Adrenal gland (tissue), 12 donors: ENCODE data around the gene ZNF410. TPM values are rescaled to one million over a fixed set of nuclear protein-coding genes. Genes with fewer than 3 reads are reported as not detected.

Source experiments
- DNase-seq, 7 donors: peaks; one replicate each; pipeline ENCODE4 v3.0.0-alpha.2; 2019 to 2020
- H3K27ac ChIP-seq, 5 donors: fragments of 200-600 bp; sonication (generic) in 4 of 5; 1 replicate in 3 of 5; 2 replicates in 2 of 5; pipeline versions ENCODE4 v1.5.1 to v1.8.0; 2016 to 2020; ENCODE audit warnings: mild to moderate bottlenecking in 1 of 5
- H3K27me3 ChIP-seq: fragments of 200-600 bp; 2 replicates; pipeline ENCODE4 v1.8.0; 2021
- H3K36me3 ChIP-seq, 2 donors: fragments of 200-600 bp; replicated peaks in 1 of 2; 1 replicate in 1 of 2; 2 replicates in 1 of 2; pipeline versions ENCODE4 v1.5.1 to v1.8.0; 2018 to 2022
- H3K4me1 ChIP-seq, 2 donors: fragments of 200-600 bp; replicated peaks in 1 of 2; 1 replicate in 1 of 2; 2 replicates in 1 of 2; pipeline versions ENCODE4 v1.5.1 to v1.8.0; 2018 to 2021
- H3K4me3 ChIP-seq, 4 donors: fragments of 200-600 bp; sonication (generic) in 3 of 4; one replicate each; pipeline ENCODE4 v1.5.1; 2016 to 2018
- H3K9me3 ChIP-seq, 3 donors: fragments of 200-600 bp; sonication (generic) in 1 of 3; replicated peaks in 1 of 3; 1 replicate in 2 of 3; 2 replicates in 1 of 3; pipeline versions ENCODE4 v1.5.1 to v1.8.0; 2016 to 2021
- POLR2A ChIP-seq, 2 donors: fragments of 450-650 bp; IDR thresholded peaks; one replicate each; pipeline ENCODE4 v1.6.1; 2017; ENCODE audit warnings: antibody characterized with exemption in 2 of 2, mild to moderate bottlenecking in 2 of 2, moderate library complexity in 1 of 2
- WGBS, 4 donors: extraction: QIAGEN DNeasy Blood & Tissue Kit in 2 of 4; methylation state at CpG; one replicate each; pipeline versions ENCODE4 v1.1.5 to v1.1.7; 2013 to 2017; 5-methylcytosine and 5-hydroxymethylcytosine counted together
- intact Hi-C, 2 donors: fragments of 100-400 bp; cut with DNase I; formaldehyde crosslinking; loops; one replicate each; pipeline versions ENCODE4 v1.14.1 to v1.15.0; 2022 to 2023
- polyA plus RNA-seq, 3 donors: library from polyadenylated mRNA; stranded (reverse); fragments of 200-250 nt in 2 of 3; fragments of 350-450 nt in 1 of 3; fragmentation: Illumina TruSeq in 1 of 3; extraction: RNeasy Lipid Tissue Mini Kit (QIAGEN cat#74804) in 1 of 3; gene quantifications; one replicate each; pipeline ENCODE4 v1.2.3, GENCODE V29; 2013 to 2014
- total RNA-seq, 9 donors: library from RNA; depleted of rRNA in 4 of 9; stranded (reverse); fragments of >200 nt in 4 of 9; fragments of 120-200 nt in 1 of 9; fragmentation: NEBNext Ultra II Directional in 1 of 9; extraction: Animal tissue kit (Norgen Biotek cat#: 25700) in 1 of 9; gene quantifications; one replicate each; pipeline versions ENCODE4 v1.1.0 to v1.2.4, GENCODE V29; 2013 to 2023
- TF ChIP-seq, protein P1 (sequence below), 6 experiments: fragments of 450-650 bp in 4 of 6; fragments of 200-600 bp in 2 of 6; sonication (generic) in 1 of 6; IDR thresholded peaks; 1 replicate in 5 of 6; 2 replicates in 1 of 6; pipeline versions ENCODE4 v1.5.1 to v1.8.0; 2016 to 2021; ENCODE audit warnings: antibody characterized with exemption in 6 of 6, mild to moderate bottlenecking in 2 of 6, moderate library complexity in 1 of 6
- donor health status: healthy with polysubstance abuse.
- donor health status: Bipolar disorder and iron deficiency.
- donor health status: DM: yes; HTN: yes; CAD: no.
- donor health status: DM: no; HTN: no; CAD: no.
- donor health status: DM: no; HTN: no; CAD: no.
- donor health status: DM: yes; HTN: yes; CAD: no.

ZNF410 gene
- total and polyA plus RNA-seq, 12 donors: 30.6 to 79.5 (median 56.8) TPM

DNA sequence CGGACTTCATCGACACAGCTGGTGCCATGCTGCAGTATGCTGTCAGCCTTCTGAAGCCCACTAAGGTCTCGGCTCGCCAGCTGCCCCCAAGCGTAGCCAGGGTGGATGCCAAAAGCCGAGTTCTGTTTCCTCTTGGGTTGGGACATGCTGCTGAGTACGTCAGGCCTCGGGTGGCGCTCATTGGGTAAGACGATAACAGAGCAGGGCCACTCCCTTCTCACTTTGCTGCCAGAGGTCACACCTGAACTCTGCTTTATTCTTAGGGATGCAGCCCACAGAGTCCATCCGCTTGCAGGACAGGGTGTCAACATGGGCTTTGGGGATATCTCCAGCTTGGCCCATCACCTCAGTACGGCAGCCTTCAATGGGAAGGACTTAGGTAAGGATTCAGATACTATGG is 74.5 kb downstream of the ZNF410 start:
- DNase-seq: no peak
- no peak overlapping the region for H3K27ac ChIP-seq
- TF ChIP-seq POLR2A (IDR thresholded peaks at IDR 0.05): no peak
- TF ChIP-seq, protein P1, sequence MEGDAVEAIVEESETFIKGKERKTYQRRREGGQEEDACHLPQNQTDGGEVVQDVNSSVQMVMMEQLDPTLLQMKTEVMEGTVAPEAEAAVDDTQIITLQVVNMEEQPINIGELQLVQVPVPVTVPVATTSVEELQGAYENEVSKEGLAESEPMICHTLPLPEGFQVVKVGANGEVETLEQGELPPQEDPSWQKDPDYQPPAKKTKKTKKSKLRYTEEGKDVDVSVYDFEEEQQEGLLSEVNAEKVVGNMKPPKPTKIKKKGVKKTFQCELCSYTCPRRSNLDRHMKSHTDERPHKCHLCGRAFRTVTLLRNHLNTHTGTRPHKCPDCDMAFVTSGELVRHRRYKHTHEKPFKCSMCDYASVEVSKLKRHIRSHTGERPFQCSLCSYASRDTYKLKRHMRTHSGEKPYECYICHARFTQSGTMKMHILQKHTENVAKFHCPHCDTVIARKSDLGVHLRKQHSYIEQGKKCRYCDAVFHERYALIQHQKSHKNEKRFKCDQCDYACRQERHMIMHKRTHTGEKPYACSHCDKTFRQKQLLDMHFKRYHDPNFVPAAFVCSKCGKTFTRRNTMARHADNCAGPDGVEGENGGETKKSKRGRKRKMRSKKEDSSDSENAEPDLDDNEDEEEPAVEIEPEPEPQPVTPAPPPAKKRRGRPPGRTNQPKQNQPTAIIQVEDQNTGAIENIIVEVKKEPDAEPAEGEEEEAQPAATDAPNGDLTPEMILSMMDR (IDR thresholded peaks at IDR 0.05): no peak
- H3K4me3 ChIP-seq: no peak overlapping the region
- 91 to 95% (median 94%) methylated on average over 11 to 12 of the region's 12 CpGs for WGBS, 4 donors
- no peaks in the 10 kb centered on the region for H3K9me3 ChIP-seq
- H3K36me3 ChIP-seq: peaks cover 0 to 84% of the 10 kb centered on the region in 2 donors
- intact Hi-C loops: no loop called here
- no peaks in the 10 kb centered on the region for H3K27me3 ChIP-seq
- H3K4me1 ChIP-seq: no peaks in the 10 kb centered on the region

- Histone ChIP-seq H3K4me1 (no peaks in the 10 kb centered on the region), H3K27ac (no peak overlapping the region), H3K9me3 (no peaks in the 10 kb centered on the region), H3K27me3 (no peaks in the 10 kb centered on the region), H3K4me3 (no peak overlapping the region), H3K36me3 (peaks cover 0 to 58% of the 10 kb centered on the region in 2 donors)
- no peak for TF ChIP-seq POLR2A (IDR thresholded peaks at IDR 0.05)
- TF ChIP-seq, protein P1 (IDR thresholded peaks at IDR 0.05): no peak
- no peak for DNase-seq
- intact Hi-C loops: no loop called here
- 82 to 100% (median 97%) methylated on average over 4 of the region's 4 CpGs for WGBS, 4 donors
Observed at GRCh38 chr14:73965216-73965615, 78.6 kb downstream of the ZNF410 start.

- Histone ChIP-seq H3K9me3 (no peaks in the 10 kb centered on the region), H3K27ac (no peak overlapping the region), H3K36me3 (peaks cover 0 to 21% of the 10 kb centered on the region in 2 donors), H3K27me3 (no peaks in the 10 kb centered on the region), H3K4me1 (no peaks in the 10 kb centered on the region), H3K4me3 (no peak overlapping the region)
- no peak for DNase-seq
- 92 to 100% (median 95%) methylated on average over 2 of the region's 2 CpGs for WGBS, 4 donors
- intact Hi-C loops: no loop called here
- TF ChIP-seq, protein P1 (IDR thresholded peaks at IDR 0.05): no peak
- TF ChIP-seq POLR2A (IDR thresholded peaks at IDR 0.05): no peak
Observed at GRCh38 chr14:73968885-73969284, 82.2 kb downstream of the ZNF410 start.

- peaks cover 0 to 17% of the 10 kb centered on the region in 2 donors for H3K36me3 ChIP-seq
- no peak overlapping the region for H3K27ac ChIP-seq
- 62 to 79% (median 67%) methylated on average over 2 of the region's 2 CpGs for WGBS, 4 donors
- no peaks in the 10 kb centered on the region for H3K27me3 ChIP-seq
- DNase-seq: no peak
- no peak overlapping the region for H3K4me3 ChIP-seq
- no peaks in the 10 kb centered on the region for H3K9me3 ChIP-seq
- no peaks in the 10 kb centered on the region for H3K4me1 ChIP-seq
- TF ChIP-seq, protein P1 (IDR thresholded peaks at IDR 0.05): no peak
- no peak for TF ChIP-seq POLR2A (IDR thresholded peaks at IDR 0.05)
- intact Hi-C loops: no loop called here
Observed at GRCh38 chr14:73973497-73973896, 86.8 kb downstream of the ZNF410 start.
